GM12878 (cell line): Measurements from ENCODE around the gene TNFSF15.

Experiments used
- EZH2 ChIP-seq: IDR thresholded peaks from 2 replicates; pipeline ENCODE4 v1.6.1; 2012; ENCODE audit warnings: low read depth, mild to moderate bottlenecking, control low read depth, inconsistent platforms, low read length, borderline replicate concordance; ENCODE audit not compliant: control insufficient read depth
- JUND ChIP-seq: IDR thresholded peaks from 2 replicates; pipeline ENCODE4 v1.6.1; 2012; ENCODE audit warnings: low read depth, mild to moderate bottlenecking, low read length, improper control_type of control experiment, moderate library complexity
- TF ChIP-seq, protein P1 (sequence below): IDR thresholded peaks from 2 replicates; pipeline ENCODE4 v1.6.1; 2012; ENCODE audit warnings: mild to moderate bottlenecking, low read depth, low read length
- TF ChIP-seq, protein P2 (sequence below): IDR thresholded peaks from 2 replicates; pipeline ENCODE4 v1.6.1; 2011; ENCODE audit warnings: low read depth, low read length, improper control_type of control experiment, borderline replicate concordance
- TF ChIP-seq, protein P3 (sequence below), 3 experiments: IDR thresholded peaks in 2 of 3; conservative IDR thresholded peaks in 1 of 3; 2 replicates each; pipeline ENCODE4 v1.5.1; 2011; ENCODE audit warnings: low read depth in 3 of 3, low read length in 3 of 3, mild to moderate bottlenecking in 3 of 3, control low read depth in 2 of 3, moderate library complexity in 2 of 3, inconsistent platforms in 1 of 3, mixed read lengths in 1 of 3; ENCODE audit not compliant: control insufficient read depth in 2 of 3, insufficient read depth in 1 of 3; ENCODE audit errors: extremely low read depth in 1 of 3

DNA sequence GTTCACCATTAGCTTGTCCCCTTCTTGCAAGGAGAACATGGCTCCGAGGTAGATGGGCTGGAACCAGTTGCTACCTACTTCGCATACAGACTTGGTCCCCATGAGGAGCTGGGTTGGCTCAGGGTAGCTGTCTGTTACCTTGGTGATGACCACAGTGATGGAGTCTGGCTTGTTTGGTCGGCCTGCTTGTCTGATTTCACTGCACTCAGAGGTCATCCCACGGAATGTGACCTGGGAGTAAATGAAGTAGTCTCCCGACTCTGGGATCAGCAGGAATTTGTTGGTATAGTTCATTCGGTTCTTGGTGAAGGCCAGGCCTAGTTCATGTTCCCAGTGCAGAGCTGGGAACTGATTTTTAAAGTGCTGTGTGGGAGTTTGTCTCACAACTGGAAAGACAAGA lies 15.3 kb downstream of the TNFSF15 start:
- TF ChIP-seq, protein P1, sequence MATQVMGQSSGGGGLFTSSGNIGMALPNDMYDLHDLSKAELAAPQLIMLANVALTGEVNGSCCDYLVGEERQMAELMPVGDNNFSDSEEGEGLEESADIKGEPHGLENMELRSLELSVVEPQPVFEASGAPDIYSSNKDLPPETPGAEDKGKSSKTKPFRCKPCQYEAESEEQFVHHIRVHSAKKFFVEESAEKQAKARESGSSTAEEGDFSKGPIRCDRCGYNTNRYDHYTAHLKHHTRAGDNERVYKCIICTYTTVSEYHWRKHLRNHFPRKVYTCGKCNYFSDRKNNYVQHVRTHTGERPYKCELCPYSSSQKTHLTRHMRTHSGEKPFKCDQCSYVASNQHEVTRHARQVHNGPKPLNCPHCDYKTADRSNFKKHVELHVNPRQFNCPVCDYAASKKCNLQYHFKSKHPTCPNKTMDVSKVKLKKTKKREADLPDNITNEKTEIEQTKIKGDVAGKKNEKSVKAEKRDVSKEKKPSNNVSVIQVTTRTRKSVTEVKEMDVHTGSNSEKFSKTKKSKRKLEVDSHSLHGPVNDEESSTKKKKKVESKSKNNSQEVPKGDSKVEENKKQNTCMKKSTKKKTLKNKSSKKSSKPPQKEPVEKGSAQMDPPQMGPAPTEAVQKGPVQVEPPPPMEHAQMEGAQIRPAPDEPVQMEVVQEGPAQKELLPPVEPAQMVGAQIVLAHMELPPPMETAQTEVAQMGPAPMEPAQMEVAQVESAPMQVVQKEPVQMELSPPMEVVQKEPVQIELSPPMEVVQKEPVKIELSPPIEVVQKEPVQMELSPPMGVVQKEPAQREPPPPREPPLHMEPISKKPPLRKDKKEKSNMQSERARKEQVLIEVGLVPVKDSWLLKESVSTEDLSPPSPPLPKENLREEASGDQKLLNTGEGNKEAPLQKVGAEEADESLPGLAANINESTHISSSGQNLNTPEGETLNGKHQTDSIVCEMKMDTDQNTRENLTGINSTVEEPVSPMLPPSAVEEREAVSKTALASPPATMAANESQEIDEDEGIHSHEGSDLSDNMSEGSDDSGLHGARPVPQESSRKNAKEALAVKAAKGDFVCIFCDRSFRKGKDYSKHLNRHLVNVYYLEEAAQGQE: no peak
- TF ChIP-seq, protein P2, sequence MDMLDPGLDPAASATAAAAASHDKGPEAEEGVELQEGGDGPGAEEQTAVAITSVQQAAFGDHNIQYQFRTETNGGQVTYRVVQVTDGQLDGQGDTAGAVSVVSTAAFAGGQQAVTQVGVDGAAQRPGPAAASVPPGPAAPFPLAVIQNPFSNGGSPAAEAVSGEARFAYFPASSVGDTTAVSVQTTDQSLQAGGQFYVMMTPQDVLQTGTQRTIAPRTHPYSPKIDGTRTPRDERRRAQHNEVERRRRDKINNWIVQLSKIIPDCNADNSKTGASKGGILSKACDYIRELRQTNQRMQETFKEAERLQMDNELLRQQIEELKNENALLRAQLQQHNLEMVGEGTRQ: no peak
- TF ChIP-seq, protein P3, sequence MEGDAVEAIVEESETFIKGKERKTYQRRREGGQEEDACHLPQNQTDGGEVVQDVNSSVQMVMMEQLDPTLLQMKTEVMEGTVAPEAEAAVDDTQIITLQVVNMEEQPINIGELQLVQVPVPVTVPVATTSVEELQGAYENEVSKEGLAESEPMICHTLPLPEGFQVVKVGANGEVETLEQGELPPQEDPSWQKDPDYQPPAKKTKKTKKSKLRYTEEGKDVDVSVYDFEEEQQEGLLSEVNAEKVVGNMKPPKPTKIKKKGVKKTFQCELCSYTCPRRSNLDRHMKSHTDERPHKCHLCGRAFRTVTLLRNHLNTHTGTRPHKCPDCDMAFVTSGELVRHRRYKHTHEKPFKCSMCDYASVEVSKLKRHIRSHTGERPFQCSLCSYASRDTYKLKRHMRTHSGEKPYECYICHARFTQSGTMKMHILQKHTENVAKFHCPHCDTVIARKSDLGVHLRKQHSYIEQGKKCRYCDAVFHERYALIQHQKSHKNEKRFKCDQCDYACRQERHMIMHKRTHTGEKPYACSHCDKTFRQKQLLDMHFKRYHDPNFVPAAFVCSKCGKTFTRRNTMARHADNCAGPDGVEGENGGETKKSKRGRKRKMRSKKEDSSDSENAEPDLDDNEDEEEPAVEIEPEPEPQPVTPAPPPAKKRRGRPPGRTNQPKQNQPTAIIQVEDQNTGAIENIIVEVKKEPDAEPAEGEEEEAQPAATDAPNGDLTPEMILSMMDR (IDR thresholded peaks at IDR 0.05 in 2 of 3, conservative IDR thresholded peaks at IDR 0.05 in 1 of 3; ENCODE audit: control insufficient read depth in 2 of 3, extremely low read depth in 1 of 3, insufficient read depth in 1 of 3, low read depth in 3 of 3, low read length in 3 of 3): no peak
- TF ChIP-seq EZH2: no peak
- no peak for TF ChIP-seq JUND
